Peyer's patch (tissue), 4 donors: Measurements from ENCODE around the gene HOXD11.

ENCODE experiments used
- POLR2A ChIP-seq, 2 donors: fragments of 450-650 bp; IDR thresholded peaks; one replicate each; pipeline ENCODE4 v1.5.1; 2017; ENCODE audit warnings: antibody characterized with exemption in 2 of 2, mild to moderate bottlenecking in 2 of 2, moderate library complexity in 2 of 2
- TF ChIP-seq, protein P1 (sequence below), 6 experiments: fragments of 450-650 bp in 4 of 6; fragments of 200-600 bp in 2 of 6; sonication (generic) in 1 of 6; IDR thresholded peaks; one replicate each; pipeline ENCODE4 v1.5.1; 2017 to 2019; ENCODE audit warnings: antibody characterized with exemption in 6 of 6, mild to moderate bottlenecking in 3 of 6, moderate library complexity in 1 of 6

DNA sequence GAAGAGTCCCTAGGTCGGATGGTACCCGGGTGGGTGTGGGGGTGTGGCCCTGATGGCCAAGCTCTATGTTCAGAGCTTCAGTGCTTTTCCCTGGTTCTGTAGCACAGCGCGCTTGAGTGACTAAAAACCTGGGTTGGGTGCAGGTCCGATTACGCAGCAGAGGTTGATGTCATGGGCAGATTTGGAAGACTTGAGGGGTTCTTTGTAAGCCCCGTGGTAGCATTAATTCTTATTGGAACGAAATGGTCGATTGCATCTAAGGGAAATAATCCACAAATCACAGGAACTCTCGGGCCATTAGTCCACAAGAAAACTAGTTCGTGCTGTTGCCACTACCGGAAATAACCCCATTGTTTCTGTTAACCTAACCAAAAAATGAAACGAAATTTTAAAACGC, 31.4 kb downstream of the HOXD11 start:
- TF ChIP-seq, protein P1, sequence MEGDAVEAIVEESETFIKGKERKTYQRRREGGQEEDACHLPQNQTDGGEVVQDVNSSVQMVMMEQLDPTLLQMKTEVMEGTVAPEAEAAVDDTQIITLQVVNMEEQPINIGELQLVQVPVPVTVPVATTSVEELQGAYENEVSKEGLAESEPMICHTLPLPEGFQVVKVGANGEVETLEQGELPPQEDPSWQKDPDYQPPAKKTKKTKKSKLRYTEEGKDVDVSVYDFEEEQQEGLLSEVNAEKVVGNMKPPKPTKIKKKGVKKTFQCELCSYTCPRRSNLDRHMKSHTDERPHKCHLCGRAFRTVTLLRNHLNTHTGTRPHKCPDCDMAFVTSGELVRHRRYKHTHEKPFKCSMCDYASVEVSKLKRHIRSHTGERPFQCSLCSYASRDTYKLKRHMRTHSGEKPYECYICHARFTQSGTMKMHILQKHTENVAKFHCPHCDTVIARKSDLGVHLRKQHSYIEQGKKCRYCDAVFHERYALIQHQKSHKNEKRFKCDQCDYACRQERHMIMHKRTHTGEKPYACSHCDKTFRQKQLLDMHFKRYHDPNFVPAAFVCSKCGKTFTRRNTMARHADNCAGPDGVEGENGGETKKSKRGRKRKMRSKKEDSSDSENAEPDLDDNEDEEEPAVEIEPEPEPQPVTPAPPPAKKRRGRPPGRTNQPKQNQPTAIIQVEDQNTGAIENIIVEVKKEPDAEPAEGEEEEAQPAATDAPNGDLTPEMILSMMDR (IDR thresholded peaks at IDR 0.05): no peak
- TF ChIP-seq POLR2A (IDR thresholded peaks at IDR 0.05): no peak
